H1 (cell line): ENCODE data around the gene METTL5. TPM values are rescaled to one million over a fixed set of nuclear protein-coding genes. Genes with fewer than 3 reads are reported as not detected.

Experiments
- CTCF ChIA-PET: fragments of 300-600 bp; sonication (Branson Sonifier 250); formaldehyde crosslinking; loops from one replicate; lab custom pipeline; 2021; ENCODE audit not compliant: partially characterized antibody; lab: Charles Lee
- POLR2A ChIA-PET: fragments of 300-600 bp; sonication (Branson Sonifier 250); formaldehyde crosslinking; loops from one replicate; lab custom pipeline; 2021; ENCODE audit warnings: inconsistent platforms; ENCODE audit not compliant: partially characterized antibody; lab: Charles Lee
- DNase-seq, 2 experiments: peaks; one replicate each; pipeline versions ENCODE4 v3.0.0 to v3.0.0-alpha.2; 2010 to 2022; ENCODE audit warnings: low spot score in 2 of 2, low read depth in 1 of 2, mixed read lengths in 1 of 2
- FAIRE-seq: peaks from 2 replicates; lab custom pipeline; 2011; peaks lifted over from hg19 to GRCh38; lab: Jason Lieb, UNC
- H2AFZ ChIP-seq: 2 replicates; pipeline ENCODE4 v1.8.1; 2012; ENCODE audit warnings: low read length, inconsistent platforms
- H2AK5ac ChIP-seq: 2 replicates; pipeline ENCODE4 v1.6.1; 2013; ENCODE audit warnings: low read depth, low read length
- H2BK120ac ChIP-seq: replicated peaks from 2 replicates; pipeline ENCODE3; 2013; ENCODE audit warnings: low read depth, low read length, inconsistent platforms
- H2BK12ac ChIP-seq: 2 replicates; pipeline ENCODE4 v1.6.1; 2013; ENCODE audit warnings: low read depth, low read length
- H2BK15ac ChIP-seq: 2 replicates; pipeline ENCODE4 v1.6.1; 2013; ENCODE audit warnings: low read length
- H2BK20ac ChIP-seq: 2 replicates; pipeline ENCODE4 v1.6.1; 2013; ENCODE audit warnings: low read length
- H2BK5ac ChIP-seq: 2 replicates; pipeline ENCODE4 v1.6.1; 2013; ENCODE audit warnings: low read depth, low read length
- H3K14ac ChIP-seq: 2 replicates; pipeline ENCODE4 v1.6.1; 2013; ENCODE audit warnings: inconsistent platforms; ENCODE audit not compliant: insufficient read length
- H3K18ac ChIP-seq: 2 replicates; pipeline ENCODE4 v1.6.1; 2013; ENCODE audit warnings: low read length; ENCODE audit errors: extremely low read depth
- H3K23ac ChIP-seq: 2 replicates; pipeline ENCODE4 v1.6.1; 2013; ENCODE audit warnings: inconsistent platforms; ENCODE audit not compliant: insufficient read length
- H3K23me2 ChIP-seq: 2 replicates; pipeline ENCODE4 v1.6.1; 2013; ENCODE audit warnings: low read depth, low read length
- H3K27ac ChIP-seq: 2 replicates; pipeline ENCODE4 v1.6.1; 2011; ENCODE audit warnings: low read depth, low read length, inconsistent platforms
- H3K27me3 ChIP-seq, 4 experiments: replicated peaks in 1 of 4; 1 replicate in 1 of 4; 2 replicates in 3 of 4; pipeline versions ENCODE4 v1.6.1 to v1.8.1; 2011 to 2013; ENCODE audit warnings: low read length in 3 of 4, mild to moderate bottlenecking in 3 of 4, inconsistent platforms in 2 of 4, mixed read lengths in 2 of 4, moderate library complexity in 1 of 4; ENCODE audit not compliant: control insufficient read depth in 3 of 4, insufficient read depth in 3 of 4; ENCODE audit errors: extremely low read depth in 1 of 4
- H3K36me3 ChIP-seq, 4 experiments: 2 replicates each; pipeline versions ENCODE4 v1.6.1 to v1.8.1; 2011 to 2013; ENCODE audit warnings: mild to moderate bottlenecking in 4 of 4, low read length in 3 of 4, moderate library complexity in 2 of 4, control low read depth in 1 of 4, inconsistent platforms in 1 of 4; ENCODE audit not compliant: insufficient read depth in 4 of 4, control insufficient read depth in 2 of 4
- H3K4ac ChIP-seq: replicated peaks from 2 replicates; pipeline ENCODE3; 2013; ENCODE audit warnings: low read length, low read depth, mixed read lengths, inconsistent platforms; ENCODE audit not compliant: insufficient read length
- H3K4me1 ChIP-seq, 4 experiments: replicated peaks in 1 of 4; 1 replicate in 1 of 4; 2 replicates in 3 of 4; pipeline versions ENCODE4 v1.6.1 to v1.8.1; 2011 to 2013; ENCODE audit warnings: low read length in 3 of 4, inconsistent platforms in 2 of 4, mixed read lengths in 1 of 4; ENCODE audit not compliant: insufficient read depth in 4 of 4, control insufficient read depth in 3 of 4
- H3K4me2 ChIP-seq, 2 experiments: 2 replicates each; pipeline versions ENCODE4 v1.6.1 to v1.8.1; 2011 to 2013; ENCODE audit warnings: low read depth in 2 of 2, low read length in 2 of 2, control low read depth in 1 of 2, inconsistent platforms in 1 of 2, mild to moderate bottlenecking in 1 of 2; ENCODE audit not compliant: insufficient read depth in 1 of 2
- H3K4me3 ChIP-seq, 4 experiments: fragments of 200-600, 300-600 bp in 1 of 4; sonication (generic), shearing (Covaris generic), sonication (Bioruptor Twin) in 1 of 4; 2 replicates each; pipeline versions ENCODE4 v1.5.1 to v1.8.1; 2011 to 2016; ENCODE audit warnings: low read length in 4 of 4, low read depth in 3 of 4, control low read depth in 2 of 4, inconsistent platforms in 2 of 4, mild to moderate bottlenecking in 2 of 4, mixed read lengths in 1 of 4, moderate library complexity in 1 of 4; ENCODE audit not compliant: insufficient read depth in 2 of 4; ENCODE audit errors: extremely low read depth in 1 of 4
- H3K56ac ChIP-seq: replicated peaks from 2 replicates; pipeline ENCODE3; 2013; ENCODE audit warnings: low read depth, mild to moderate bottlenecking, mixed read lengths, low read length, inconsistent platforms; ENCODE audit not compliant: insufficient read length
- H3K79me1 ChIP-seq: 2 replicates; pipeline ENCODE4 v1.6.1; 2013; ENCODE audit warnings: low read depth, low read length, control low read depth
- H3K79me2 ChIP-seq, 2 experiments: 2 replicates each; pipeline versions ENCODE4 v1.6.1 to v1.8.1; 2012 to 2013; ENCODE audit warnings: low read length in 2 of 2, mild to moderate bottlenecking in 2 of 2, inconsistent platforms in 1 of 2; ENCODE audit not compliant: insufficient read depth in 2 of 2, control insufficient read depth in 1 of 2
- H3K9ac ChIP-seq, 4 experiments: replicated peaks in 1 of 4; 1 replicate in 1 of 4; 2 replicates in 3 of 4; pipeline versions ENCODE4 v1.6.1 to v1.8.1; 2011 to 2013; ENCODE audit warnings: low read depth in 3 of 4, low read length in 3 of 4, control low read depth in 2 of 4, mild to moderate bottlenecking in 2 of 4, moderate library complexity in 2 of 4, inconsistent platforms in 1 of 4; ENCODE audit errors: extremely low read depth in 1 of 4
- H3K9me3 ChIP-seq, 2 experiments: 2 replicates each; pipeline versions ENCODE4 v1.6.1 to v1.8.1; 2012 to 2013; ENCODE audit warnings: mild to moderate bottlenecking in 2 of 2, moderate library complexity in 2 of 2, control low read depth in 1 of 2, inconsistent platforms in 1 of 2, low read depth in 1 of 2, low read length in 1 of 2, mixed read lengths in 1 of 2; ENCODE audit not compliant: insufficient read depth in 2 of 2
- H4K20me1 ChIP-seq, 2 experiments: replicated peaks in 1 of 2; 2 replicates each; pipeline versions ENCODE3 to v1.8.1; 2011 to 2013; ENCODE audit warnings: inconsistent platforms in 2 of 2, low read length in 2 of 2, mild to moderate bottlenecking in 1 of 2; ENCODE audit not compliant: insufficient read depth in 2 of 2, control insufficient read depth in 1 of 2
- H4K5ac ChIP-seq: 2 replicates; pipeline ENCODE4 v1.6.1; 2013; ENCODE audit warnings: low read length, low read depth, mixed read lengths, inconsistent platforms; ENCODE audit not compliant: insufficient read length
- H4K8ac ChIP-seq: 2 replicates; pipeline ENCODE4 v1.8.0; 2013; ENCODE audit warnings: mild to moderate bottlenecking, moderate library complexity, low read length, inconsistent platforms; ENCODE audit not compliant: insufficient read depth; ENCODE audit errors: extremely low read depth
- H4K91ac ChIP-seq: replicated peaks from 2 replicates; pipeline ENCODE3; 2013; ENCODE audit warnings: low read length, mixed read lengths, inconsistent platforms; ENCODE audit not compliant: insufficient read length
- BRCA1 ChIP-seq: IDR thresholded peaks from 2 replicates; pipeline ENCODE4 v1.6.1; 2012; ENCODE audit warnings: low read depth, low read length, improper control_type of control experiment
- GTF2F1 ChIP-seq: IDR thresholded peaks from 2 replicates; pipeline ENCODE4 v1.6.1; 2012; ENCODE audit warnings: low read depth, low read length, improper control_type of control experiment, borderline replicate concordance
- POLR2AphosphoS5 ChIP-seq: IDR thresholded peaks from 2 replicates; pipeline ENCODE4 v1.6.1; 2011; ENCODE audit warnings: low read depth, low read length
- WGBS, 2 experiments: shearing (Covaris generic) in 1 of 2; methylation state at CpG; one replicate each; pipeline versions ENCODE4 v1.1.6 to v1.1.7; 2013 to 2015; ENCODE audit warnings: low lambda C conversion rate in 2 of 2, mixed read lengths in 2 of 2, inconsistent platforms in 1 of 2, low coverage in 1 of 2, missing lambda C conversion rate in 1 of 2; ENCODE audit not compliant: insufficient replicate concordance in 2 of 2, insufficient coverage in 1 of 2, insufficient read length in 1 of 2; ENCODE audit errors: extremely low coverage in 1 of 2, missing lambda C conversion rate in 1 of 2; 5-methylcytosine and 5-hydroxymethylcytosine counted together
- polyA plus RNA-seq, 7 experiments: library from polyadenylated mRNA; depleted of rRNA in 3 of 7; stranded (reverse) in 5 of 7; unstranded in 2 of 7; fragments of >200 nt in 5 of 7; fragments of 200-250 nt in 2 of 7; gene quantifications; 1 replicate in 5 of 7; 2 replicates in 1 of 7; 4 replicates in 1 of 7; pipeline versions ENCODE4 v1.2.1 to v1.2.3, GENCODE V29; 2011 to 2013; ENCODE audit warnings: missing spikeins in 2 of 7, mixed read lengths in 2 of 7
- total RNA-seq: library from RNA; stranded (reverse); fragmentation: NEBNext Ultra II Directional; extraction: Animal tissue kit (Norgen Biotek cat#: 25700); gene quantifications from 2 replicates; pipeline ENCODE4 v1.2.1, GENCODE V29; 2021
- TF ChIP-seq, protein P1 (sequence below): IDR thresholded peaks from 2 replicates; pipeline ENCODE4 v1.6.1; 2011; ENCODE audit warnings: low read length, improper control_type of control experiment

The METTL5 gene
- total and polyA plus RNA-seq, 2 of the 8 experiments (the other 6 are each of a cell fraction or from before 2014, with no cell fraction given): 34.5 to 74.1 TPM

DNA sequence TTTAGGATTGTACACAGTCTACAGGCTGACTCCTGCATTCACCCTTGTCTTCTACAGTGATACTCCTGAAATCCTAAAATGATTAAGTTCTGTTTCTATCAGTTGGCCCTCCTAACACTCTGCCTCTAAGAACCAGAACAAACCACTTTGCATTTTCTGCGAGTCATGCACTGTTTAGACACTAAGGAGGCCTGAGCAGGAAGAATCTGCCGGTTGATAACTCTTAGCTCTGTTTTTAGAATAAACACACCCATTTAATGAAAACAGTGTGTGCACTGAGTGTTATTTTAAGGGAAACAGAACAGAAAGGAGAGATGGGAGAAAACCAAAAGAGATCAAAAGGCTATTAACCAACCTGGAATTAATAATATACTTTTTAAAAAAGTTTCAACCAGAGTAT, 48.9 kb downstream of the METTL5 start:
- FAIRE-seq (no peak), DNase-seq (no peak)
- Histone ChIP-seq H4K5ac (no peak overlapping the region), H3K4ac (no peak overlapping the region), H3K9me3 (no peaks in the 10 kb centered on the region), H2BK12ac (no peak overlapping the region), H4K91ac (no peak overlapping the region), H3K14ac (no peak overlapping the region), H2BK120ac (no peak overlapping the region), H3K79me2 (no peaks in the 10 kb centered on the region), H3K23ac (no peak overlapping the region), H2BK20ac (no peak overlapping the region), H3K4me2 (no peak overlapping the region), H2BK5ac (no peak overlapping the region), H3K18ac (no peak overlapping the region), H3K27ac (no peak overlapping the region), H2AK5ac (no peak overlapping the region), H3K27me3 (no peaks in the 10 kb centered on the region), H3K79me1 (no peaks in the 10 kb centered on the region), H3K4me3 (no peak overlapping the region), H2AFZ (no peak overlapping the region), H3K9ac (no peak overlapping the region), H4K8ac (no peak overlapping the region), H3K4me1 (no peaks in the 10 kb centered on the region), H3K36me3 (no peaks in the 10 kb centered on the region), H3K56ac (no peak overlapping the region), H3K23me2 (no peaks in the 10 kb centered on the region), H4K20me1 (no peaks in the 10 kb centered on the region), H2BK15ac (no peak overlapping the region)
- CTCF ChIA-PET: interaction anchor here (1.1 to 3.8 kb wide), 3 partner anchors 12 to 48 kb away, joined by 3 to 10 read pairs (median 4); partner anchors contain the start of gene METTL5
- 92% methylated on average over 2 of the region's 2 CpGs; no CpG with 5 or more reads in 1 of the 2 experiments for WGBS, 2 experiments
- POLR2A ChIA-PET: interaction anchor here (1.4 kb wide), 1 partner anchor 30 kb away, joined by 4 read pairs; no protein-coding TSS in a partner anchor
- TF ChIP-seq, protein P1, sequence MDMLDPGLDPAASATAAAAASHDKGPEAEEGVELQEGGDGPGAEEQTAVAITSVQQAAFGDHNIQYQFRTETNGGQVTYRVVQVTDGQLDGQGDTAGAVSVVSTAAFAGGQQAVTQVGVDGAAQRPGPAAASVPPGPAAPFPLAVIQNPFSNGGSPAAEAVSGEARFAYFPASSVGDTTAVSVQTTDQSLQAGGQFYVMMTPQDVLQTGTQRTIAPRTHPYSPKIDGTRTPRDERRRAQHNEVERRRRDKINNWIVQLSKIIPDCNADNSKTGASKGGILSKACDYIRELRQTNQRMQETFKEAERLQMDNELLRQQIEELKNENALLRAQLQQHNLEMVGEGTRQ: no peak
- TF ChIP-seq GTF2F1: no peak
- no peak for TF ChIP-seq BRCA1
- TF ChIP-seq POLR2AphosphoS5: no peak
